ENCODE measurements around the gene AXL.
"Not testable (repeated sequence)": the region's sequence is repeated elsewhere in the genome, so short reads cannot be mapped to it uniquely, and the experiment has no call there.

AXL gene

GRCh38 chr19:41226053-41226873 is 7.2 kb downstream of the AXL start:
- no peaks in the 10 kb centered on the region for H3K27me3 ChIP-seq (ENCODE audit: control insufficient read depth, insufficient read depth, low read length)
- no peaks in the 10 kb centered on the region for H3K9me3 ChIP-seq (ENCODE audit: control insufficient read depth, insufficient read depth, low read depth, low read length)
- H3K9ac ChIP-seq (ENCODE audit: low read length) = peak overlapping the region; percentile 68
- H3K4me3 ChIP-seq (ENCODE audit: low read depth, low read length) = peak overlapping the region; percentile 47
- peaks cover 34% of the 10 kb centered on the region for H3K4me1 ChIP-seq (ENCODE audit: control insufficient read depth, insufficient read depth, low read length)
- H3K27ac ChIP-seq (ENCODE audit: low read depth, low read length) = peak overlapping the region; percentile 68; the same call in 1 of the 2 replicates
- H3K36me3 ChIP-seq (ENCODE audit: control insufficient read depth, insufficient read depth, low read length) = peaks cover 16% of the 10 kb centered on the region

GRCh38 chr19:41226874-41227390 is 7.9 kb downstream of the AXL start:
- peak overlapping the region; percentile 68 for H3K9ac ChIP-seq (ENCODE audit: low read length)
- H3K4me3 ChIP-seq (ENCODE audit: low read depth, low read length) = peak overlapping the region; percentile 47; the same call in 1 of the 2 replicates
- H3K4me1 ChIP-seq (ENCODE audit: control insufficient read depth, insufficient read depth, low read length) = peaks cover 34% of the 10 kb centered on the region
- H3K36me3 ChIP-seq (ENCODE audit: control insufficient read depth, insufficient read depth, low read length) = peaks cover 14% of the 10 kb centered on the region
- no peaks in the 10 kb centered on the region for H3K27me3 ChIP-seq (ENCODE audit: control insufficient read depth, insufficient read depth, low read length)
- H3K27ac ChIP-seq (ENCODE audit: low read depth, low read length) = peak overlapping the region; percentile 68; the same call in 1 of the 2 replicates
- H3K9me3 ChIP-seq (ENCODE audit: control insufficient read depth, insufficient read depth, low read depth, low read length) = no peaks in the 10 kb centered on the region

- H3K27me3 ChIP-seq (ENCODE audit: control insufficient read depth, insufficient read depth, low read length) = no peaks in the 10 kb centered on the region
- H3K9me3 ChIP-seq (ENCODE audit: control insufficient read depth, insufficient read depth, low read depth, low read length) = no peaks in the 10 kb centered on the region
- no peak overlapping the region for H3K9ac ChIP-seq (ENCODE audit: low read length)
- H3K4me3 ChIP-seq (ENCODE audit: low read depth, low read length) = no peak overlapping the region
- H3K36me3 ChIP-seq (ENCODE audit: control insufficient read depth, insufficient read depth, low read length) = peaks cover 14% of the 10 kb centered on the region; the same call in 1 of the 2 replicates
- peaks cover 29% of the 10 kb centered on the region for H3K4me1 ChIP-seq (ENCODE audit: control insufficient read depth, insufficient read depth, low read length)
- H3K27ac ChIP-seq (ENCODE audit: low read depth, low read length) = no peak overlapping the region
Measured at GRCh38 chr19:41228486-41228885, 9.5 kb downstream of the AXL start.

GRCh38 chr19:41229338-41229737 is 10.3 kb downstream of the AXL start:
- H3K36me3 ChIP-seq (ENCODE audit: control insufficient read depth, insufficient read depth, low read length) = peaks cover 14% of the 10 kb centered on the region
- H3K27me3 ChIP-seq (ENCODE audit: control insufficient read depth, insufficient read depth, low read length) = not testable (repeated sequence)

GRCh38 chr19:41230067-41230857 is 11.2 kb downstream of the AXL start:
- Histone ChIP-seq H3K27me3 (ENCODE audit: control insufficient read depth, insufficient read depth, low read length) (no peaks in the 10 kb centered on the region), H3K27ac (ENCODE audit: low read depth, low read length) (no peak overlapping the region), H3K4me1 (ENCODE audit: control insufficient read depth, insufficient read depth, low read length) (peaks cover 16% of the 10 kb centered on the region), H3K36me3 (ENCODE audit: control insufficient read depth, insufficient read depth, low read length) (peaks cover 17% of the 10 kb centered on the region), H3K9ac (ENCODE audit: low read length) (no peak overlapping the region), H3K9me3 (ENCODE audit: control insufficient read depth, insufficient read depth, low read depth, low read length) (no peaks in the 10 kb centered on the region), H3K4me3 (ENCODE audit: low read depth, low read length) (no peak overlapping the region)

More at GRCh38 chr19:41229338-41229737, 10.3 kb downstream of the AXL start:
- H3K27ac ChIP-seq (ENCODE audit: low read depth, low read length); H3K9me3 ChIP-seq (ENCODE audit: control insufficient read depth, insufficient read depth, low read depth, low read length); H3K9ac ChIP-seq (ENCODE audit: low read length); H3K4me3 ChIP-seq (ENCODE audit: low read depth, low read length): not testable (repeated sequence)
- peaks cover 20% of the 10 kb centered on the region for H3K4me1 ChIP-seq (ENCODE audit: control insufficient read depth, insufficient read depth, low read length)

- H3K27ac ChIP-seq (ENCODE audit: low read depth, low read length) = no peak overlapping the region
- peaks cover 31% of the 10 kb centered on the region for H3K36me3 ChIP-seq (ENCODE audit: control insufficient read depth, insufficient read depth, low read length)
- H3K4me1 ChIP-seq (ENCODE audit: control insufficient read depth, insufficient read depth, low read length) = no peaks in the 10 kb centered on the region
- H3K27me3 ChIP-seq (ENCODE audit: control insufficient read depth, insufficient read depth, low read length) = no peaks in the 10 kb centered on the region
- no peaks in the 10 kb centered on the region for H3K9me3 ChIP-seq (ENCODE audit: control insufficient read depth, insufficient read depth, low read depth, low read length)
- H3K4me3 ChIP-seq (ENCODE audit: low read depth, low read length) = no peak overlapping the region
- H3K9ac ChIP-seq (ENCODE audit: low read length) = no peak overlapping the region
Measured at GRCh38 chr19:41232686-41233085, 13.7 kb downstream of the AXL start.

- Histone ChIP-seq H3K9me3 (ENCODE audit: control insufficient read depth, insufficient read depth, low read depth, low read length) (no peaks in the 10 kb centered on the region), H3K27ac (ENCODE audit: low read depth, low read length) (no peak overlapping the region), H3K4me3 (ENCODE audit: low read depth, low read length) (no peak overlapping the region), H3K27me3 (ENCODE audit: control insufficient read depth, insufficient read depth, low read length) (no peaks in the 10 kb centered on the region), H3K9ac (ENCODE audit: low read length) (no peak overlapping the region), H3K36me3 (ENCODE audit: control insufficient read depth, insufficient read depth, low read length) (peaks cover 38% of the 10 kb centered on the region), H3K4me1 (ENCODE audit: control insufficient read depth, insufficient read depth, low read length) (no peaks in the 10 kb centered on the region)
Measured at GRCh38 chr19:41233748-41234240, 14.8 kb downstream of the AXL start.

GRCh38 chr19:41234512-41235168 is 15.6 kb downstream of the AXL start:
- Histone ChIP-seq H3K4me1 (ENCODE audit: control insufficient read depth, insufficient read depth, low read length) (no peaks in the 10 kb centered on the region), H3K36me3 (ENCODE audit: control insufficient read depth, insufficient read depth, low read length) (peaks cover 47% of the 10 kb centered on the region), H3K9ac (ENCODE audit: low read length) (no peak overlapping the region), H3K27me3 (ENCODE audit: control insufficient read depth, insufficient read depth, low read length) (no peaks in the 10 kb centered on the region), H3K4me3 (ENCODE audit: low read depth, low read length) (no peak overlapping the region), H3K9me3 (ENCODE audit: control insufficient read depth, insufficient read depth, low read depth, low read length) (no peaks in the 10 kb centered on the region), H3K27ac (ENCODE audit: low read depth, low read length) (no peak overlapping the region)

GRCh38 chr19:41235480-41235879 is 16.5 kb downstream of the AXL start:
- H3K9me3 ChIP-seq (ENCODE audit: control insufficient read depth, insufficient read depth, low read depth, low read length) = no peaks in the 10 kb centered on the region
- no peak overlapping the region for H3K4me3 ChIP-seq (ENCODE audit: low read depth, low read length)
- H3K27ac ChIP-seq (ENCODE audit: low read depth, low read length) = no peak overlapping the region
- H3K36me3 ChIP-seq (ENCODE audit: control insufficient read depth, insufficient read depth, low read length) = peaks cover 55% of the 10 kb centered on the region
- no peaks in the 10 kb centered on the region for H3K27me3 ChIP-seq (ENCODE audit: control insufficient read depth, insufficient read depth, low read length)
- H3K4me1 ChIP-seq (ENCODE audit: control insufficient read depth, insufficient read depth, low read length) = no peaks in the 10 kb centered on the region
- H3K9ac ChIP-seq (ENCODE audit: low read length) = no peak overlapping the region

- H3K9me3 ChIP-seq (ENCODE audit: control insufficient read depth, insufficient read depth, low read depth, low read length) = no peaks in the 10 kb centered on the region
Measured at GRCh38 chr19:41238244-41238643, 19.2 kb downstream of the AXL start.

More at GRCh38 chr19:41238244-41238643, 19.2 kb downstream of the AXL start:
- no peaks in the 10 kb centered on the region for H3K27me3 ChIP-seq (ENCODE audit: control insufficient read depth, insufficient read depth, low read length)
- peaks cover 72% of the 10 kb centered on the region for H3K36me3 ChIP-seq (ENCODE audit: control insufficient read depth, insufficient read depth, low read length)
- no peak overlapping the region for H3K4me3 ChIP-seq (ENCODE audit: low read depth, low read length)
- H3K9ac ChIP-seq (ENCODE audit: low read length) = peak overlapping the region; percentile 15
- H3K27ac ChIP-seq (ENCODE audit: low read depth, low read length) = no peak overlapping the region
- no peaks in the 10 kb centered on the region for H3K4me1 ChIP-seq (ENCODE audit: control insufficient read depth, insufficient read depth, low read length)
